Transverse colon (tissue), 4 donors: ENCODE measurements around the gene AREL1. TPM values are rescaled to one million over a fixed set of nuclear protein-coding genes. Genes with fewer than 3 reads are reported as not detected.

Experiments
- DNase-seq: peaks from one replicate; pipeline ENCODE4 v3.0.0-alpha.2; 2019
- H3K27ac ChIP-seq, 4 donors: fragments of 200-600 bp; sonication (generic); 2 replicates each; pipeline ENCODE4 v1.5.1; 2016 to 2018; ENCODE audit warnings: inconsistent platforms in 4 of 4
- H3K27me3 ChIP-seq: fragments of 200-600 bp; sonication (generic); 2 replicates; pipeline ENCODE4 v1.5.1; 2017; ENCODE audit warnings: inconsistent platforms
- H3K36me3 ChIP-seq, 4 donors: fragments of 200-600 bp; sonication (generic); 2 replicates each; pipeline ENCODE4 v1.5.1; 2017 to 2019; ENCODE audit warnings: inconsistent platforms in 4 of 4
- H3K4me1 ChIP-seq, 4 donors: fragments of 200-600 bp; sonication (generic); 2 replicates each; pipeline ENCODE4 v1.5.1; 2017 to 2020; ENCODE audit warnings: inconsistent platforms in 4 of 4
- H3K4me3 ChIP-seq, 4 donors: fragments of 200-600 bp; sonication (generic); 1 replicate in 1 of 4; 2 replicates in 3 of 4; pipeline versions ENCODE4 v1.5.1 to v1.6.1; 2017 to 2019; ENCODE audit warnings: inconsistent platforms in 4 of 4
- H3K9me3 ChIP-seq, 2 donors: fragments of 200-600 bp; sonication (generic); 2 replicates each; pipeline ENCODE4 v1.5.1; 2017 to 2019; ENCODE audit warnings: inconsistent platforms in 2 of 2
- CTCF ChIP-seq, 5 experiments: fragments of 200-600 bp in 3 of 5; fragments of 450-650 bp in 2 of 5; sonication (generic) in 3 of 5; IDR thresholded peaks; 1 replicate in 2 of 5; 2 replicates in 3 of 5; pipeline ENCODE4 v1.5.1; 2016 to 2017; ENCODE audit warnings: antibody characterized with exemption in 5 of 5, inconsistent platforms in 3 of 5, mild to moderate bottlenecking in 2 of 5, moderate library complexity in 1 of 5
- EP300 ChIP-seq: sonication (generic); formaldehyde crosslinking; IDR thresholded peaks from one replicate; pipeline ENCODE4 v1.6.1; 2017; ENCODE audit warnings: antibody characterized with exemption, low read depth
- POLR2A ChIP-seq: fragments of 450-650 bp; IDR thresholded peaks from one replicate; pipeline ENCODE4 v1.6.1; 2016; ENCODE audit warnings: antibody characterized with exemption, mild to moderate bottlenecking, moderate library complexity
- POLR2AphosphoS5 ChIP-seq, 3 donors: sonication (generic); formaldehyde crosslinking; IDR thresholded peaks; one replicate each; pipeline ENCODE4 v1.6.1; 2016; ENCODE audit warnings: antibody characterized with exemption in 3 of 3
- WGBS, 2 donors: methylation state at CpG; one replicate each; pipeline ENCODE4 v1.1.5; 2018; ENCODE audit warnings: low coverage in 1 of 2; 5-methylcytosine and 5-hydroxymethylcytosine counted together
- in situ Hi-C, 4 donors: fragments of 200-750 bp; cut with MboI; loops; one replicate each; pipeline versions ENCODE4 v1.15.0 to v1.15.1; 2017; ENCODE audit warnings: low sequenced_read_pairs in 3 of 4, low pct_ligation_motif_present in 1 of 4, low pct_unique_long_range_greater_than_20kb in 1 of 4
- intact Hi-C: fragments of 100-400 bp; cut with DNase I; formaldehyde crosslinking; loops from one replicate; pipeline ENCODE4 v1.15.1; 2023; ENCODE audit warnings: low total_unique reads
- total RNA-seq, 4 donors: library from RNA; depleted of rRNA; stranded (reverse); fragments of >200 nt; gene quantifications; one replicate each; pipeline ENCODE4 v1.1.0, GENCODE V29; 2016

AREL1 gene
- total RNA-seq, 4 donors from 2014 or later: 22.4 to 57.1 (median 41.1) TPM

- in situ Hi-C loops: no loop called here
- Histone ChIP-seq H3K4me3 (no peak overlapping the region), H3K4me1 (no peaks in the 10 kb centered on the region), H3K36me3 (no peaks in the 10 kb centered on the region), H3K27ac (no peak overlapping the region), H3K27me3 (peaks cover 7% of the 10 kb centered on the region), H3K9me3 (no peaks in the 10 kb centered on the region)
- TF ChIP-seq EP300 (no peak), POLR2A (no peak), POLR2AphosphoS5 (IDR thresholded peaks at IDR 0.05) (no peak), CTCF (IDR thresholded peaks at IDR 0.05) (no peak)
- intact Hi-C loops: no loop called here
- 80 to 100% methylated on average over 1 to 7 of the region's 7 CpGs for WGBS, 2 donors
- DNase-seq: no peak
Observed at GRCh38 chr14:74649167-74649566, 63.7 kb downstream of the AREL1 start.

- Histone ChIP-seq H3K9me3 (no peaks in the 10 kb centered on the region), H3K4me3 (no peak overlapping the region), H3K27ac (no peak overlapping the region), H3K4me1 (no peaks in the 10 kb centered on the region), H3K36me3 (no peaks in the 10 kb centered on the region), H3K27me3 (peaks cover 7% of the 10 kb centered on the region)
- 63% methylated on average over 7 of the region's 7 CpGs; no CpG with 5 or more reads in 1 of the 2 donors for WGBS, 2 donors
- in situ Hi-C loops: no loop called here
- TF ChIP-seq POLR2A (no peak), POLR2AphosphoS5 (IDR thresholded peaks at IDR 0.05) (no peak), EP300 (no peak), CTCF (IDR thresholded peaks at IDR 0.05) (no peak)
- no peak for DNase-seq
- intact Hi-C loops: no loop called here
Observed at GRCh38 chr14:74648601-74649000, 64.3 kb downstream of the AREL1 start.

- H3K4me3 ChIP-seq: no peak overlapping the region
- H3K27ac ChIP-seq: no peak overlapping the region
- H3K36me3 ChIP-seq: no peaks in the 10 kb centered on the region
- no peak for TF ChIP-seq POLR2A
- TF ChIP-seq POLR2AphosphoS5 (IDR thresholded peaks at IDR 0.05): no peak
- TF ChIP-seq EP300: no peak
- TF ChIP-seq CTCF (IDR thresholded peaks at IDR 0.05): no peak
- WGBS, 2 donors: 34% methylated on average over 7 of the region's 7 CpGs; no CpG with 5 or more reads in 1 of the 2 donors
- intact Hi-C loops: no loop called here
- DNase-seq: no peak
- no peaks in the 10 kb centered on the region for H3K9me3 ChIP-seq
- H3K4me1 ChIP-seq: no peaks in the 10 kb centered on the region
- peaks cover 7% of the 10 kb centered on the region for H3K27me3 ChIP-seq
- in situ Hi-C loops: no loop called here
Observed at GRCh38 chr14:74647678-74648461, 65.0 kb downstream of the AREL1 start.

- no peak for DNase-seq
- H3K27me3 ChIP-seq: peaks cover 7% of the 10 kb centered on the region
- no peaks in the 10 kb centered on the region for H3K36me3 ChIP-seq
- H3K4me1 ChIP-seq: no peaks in the 10 kb centered on the region
- no peak overlapping the region for H3K4me3 ChIP-seq
- intact Hi-C loops (no loop called here), in situ Hi-C loops (no loop called here)
- no peak overlapping the region for H3K27ac ChIP-seq
- no peaks in the 10 kb centered on the region for H3K9me3 ChIP-seq
- whole genome bisulfite sequencing, 2 donors: 70 to 75% methylated on average over 5 to 11 of the region's 11 CpGs
- TF ChIP-seq POLR2A (no peak), EP300 (no peak), CTCF (IDR thresholded peaks at IDR 0.05) (no peak), POLR2AphosphoS5 (IDR thresholded peaks at IDR 0.05) (no peak)
Observed at GRCh38 chr14:74647061-74647677, 65.7 kb downstream of the AREL1 start.
